ENCODE results near the gene MRPL41.
"Not testable (repeated sequence)": the region's sequence is repeated elsewhere in the genome, so short reads cannot be mapped to it uniquely, and the experiment has no call there.

Gene MRPL41

GRCh38 chr9:137522746-137523455 lies 28.8 kb upstream of the MRPL41 start:
- H3K4me1 ChIP-seq, result no peaks in the 10 kb centered on the region

GRCh38 chr9:137524161-137524980 lies 27.3 kb upstream of the MRPL41 start:
- no peak for DNase-seq
- no peaks in the 10 kb centered on the region for H3K27me3 ChIP-seq
- no peaks in the 10 kb centered on the region; the same call in 1 of the 2 replicates for H3K9me3 ChIP-seq
- no peak overlapping the region for H3K4me3 ChIP-seq (ENCODE audit: low read depth, low read length)
- H3K36me3 ChIP-seq, result no peaks in the 10 kb centered on the region
- TF ChIP-seq CTCF (IDR thresholded peaks at IDR 0.05; ENCODE audit: low read depth, low read length), result no peak
- H3K4me1 ChIP-seq, result no peaks in the 10 kb centered on the region

More at GRCh38 chr9:137522746-137523455, 28.8 kb upstream of the MRPL41 start:
- no peak for TF ChIP-seq CTCF (IDR thresholded peaks at IDR 0.05; ENCODE audit: low read depth, low read length)
- H3K9me3 ChIP-seq, result no peaks in the 10 kb centered on the region; the same call in 1 of the 2 replicates
- no peak overlapping the region for H3K4me3 ChIP-seq (ENCODE audit: low read depth, low read length)
- no peaks in the 10 kb centered on the region for H3K36me3 ChIP-seq
- DNase-seq, result no peak
- no peaks in the 10 kb centered on the region for H3K27me3 ChIP-seq

GRCh38 chr9:137524981-137525317 lies 26.7 kb upstream of the MRPL41 start:
- Histone ChIP-seq H3K36me3 (no peaks in the 10 kb centered on the region), H3K9me3 (no peaks in the 10 kb centered on the region; the same call in 1 of the 2 replicates), H3K4me3 (ENCODE audit: low read depth, low read length) (no peak overlapping the region), H3K4me1 (no peaks in the 10 kb centered on the region), H3K27me3 (no peaks in the 10 kb centered on the region)
- DNase-seq, result no peak
- TF ChIP-seq CTCF (IDR thresholded peaks at IDR 0.05; ENCODE audit: low read depth, low read length), result no peak

GRCh38 chr9:137530331-137530730 lies 21.3 kb upstream of the MRPL41 start:
- no peak for TF ChIP-seq CTCF (IDR thresholded peaks at IDR 0.05; ENCODE audit: low read depth, low read length)
- DNase-seq, result no peak
- no peaks in the 10 kb centered on the region for H3K36me3 ChIP-seq
- H3K9me3 ChIP-seq, result no peaks in the 10 kb centered on the region
- H3K27me3 ChIP-seq, result no peaks in the 10 kb centered on the region
- peaks cover 3% of the 10 kb centered on the region for H3K4me1 ChIP-seq
- no peak overlapping the region for H3K4me3 ChIP-seq (ENCODE audit: low read depth, low read length)

GRCh38 chr9:137531099-137531765 lies 20.4 kb upstream of the MRPL41 start:
- no peak for DNase-seq
- peaks cover 3% of the 10 kb centered on the region for H3K4me1 ChIP-seq
- no peak overlapping the region for H3K4me3 ChIP-seq (ENCODE audit: low read depth, low read length)
- no peak for TF ChIP-seq CTCF (IDR thresholded peaks at IDR 0.05; ENCODE audit: low read depth, low read length)
- H3K27me3 ChIP-seq, result no peaks in the 10 kb centered on the region
- H3K36me3 ChIP-seq, result no peaks in the 10 kb centered on the region
- H3K9me3 ChIP-seq, result no peaks in the 10 kb centered on the region

- not testable (repeated sequence) for H3K36me3 ChIP-seq; DNase-seq; H3K4me1 ChIP-seq; H3K27me3 ChIP-seq; H3K9me3 ChIP-seq; H3K4me3 ChIP-seq (ENCODE audit: low read depth, low read length)
Measured at GRCh38 chr9:137532891-137533468, 18.7 kb upstream of the MRPL41 start.

Data from BE2C (cell line).